HepG2 (cell line): Measurements from ENCODE around the gene TADA2A. TPM values are rescaled to one million over a fixed set of nuclear protein-coding genes. Genes with fewer than 3 reads are reported as not detected.

Experiments used
- ATM ChIP-seq: fragments of 450-650 bp; IDR thresholded peaks from 2 replicates; pipeline ENCODE4 v1.7.1; 2017; ENCODE audit warnings: mild to moderate bottlenecking, borderline replicate concordance
- ETV5 ChIP-seq: IDR thresholded peaks from 2 replicates; pipeline ENCODE4 v1.6.1; 2018; ENCODE audit warnings: missing biosample characterization, missing genetic modification reagents, inconsistent platforms, borderline replicate concordance
- EZH2 ChIP-seq: conservative IDR thresholded peaks from 2 replicates; pipeline ENCODE4 v1.6.1; 2012; ENCODE audit warnings: mild to moderate bottlenecking, low read depth, low read length, moderate library complexity
- FOXA1 ChIP-seq, 2 experiments: fragments of 450-650 bp in 1 of 2; sonication (generic) in 1 of 2; formaldehyde crosslinking in 1 of 2; IDR thresholded peaks; 2 replicates each; pipeline versions ENCODE4 v1.4.0 to v1.6.1; 2016 to 2020; ENCODE audit warnings: missing genetic modification reagents in 1 of 2
- FOXM1 ChIP-seq: sonication (generic); formaldehyde crosslinking; IDR thresholded peaks from 2 replicates; pipeline ENCODE4 v1.5.0; 2020; ENCODE audit warnings: missing genetic modification reagents
- HCFC1 ChIP-seq: fragments of 150-350 bp; IDR thresholded peaks from 2 replicates; pipeline ENCODE4 v1.6.1; 2014; ENCODE audit warnings: low read depth, low read length
- HNF1A ChIP-seq, 2 experiments: sonication (generic) in 1 of 2; formaldehyde crosslinking in 1 of 2; IDR thresholded peaks; 2 replicates each; pipeline versions ENCODE4 v1.4.0 to v1.6.1; 2016 to 2020; ENCODE audit warnings: borderline replicate concordance in 1 of 2, low read depth in 1 of 2, mild to moderate bottlenecking in 1 of 2, missing genetic modification reagents in 1 of 2
- HNF4G ChIP-seq, 2 experiments: sonication (generic) in 1 of 2; formaldehyde crosslinking in 1 of 2; IDR thresholded peaks; 2 replicates each; pipeline versions ENCODE4 v1.4.0 to v1.6.1; 2011 to 2020; ENCODE audit warnings: borderline replicate concordance in 2 of 2, low read depth in 2 of 2, mild to moderate bottlenecking in 2 of 2, low read length in 1 of 2, missing genetic modification reagents in 1 of 2, moderate library complexity in 1 of 2
- MAX ChIP-seq: IDR thresholded peaks from 2 replicates; pipeline ENCODE4 v1.6.1; 2012; ENCODE audit warnings: inconsistent platforms
- PREB ChIP-seq: sonication (generic); formaldehyde crosslinking; IDR thresholded peaks from 2 replicates; pipeline ENCODE4 v1.4.0; 2020; ENCODE audit warnings: missing genetic modification reagents
- RBAK ChIP-seq: sonication (generic); formaldehyde crosslinking; IDR thresholded peaks from 2 replicates; pipeline ENCODE4 v1.5.1; 2020; ENCODE audit warnings: mild to moderate bottlenecking, missing genetic modification reagents
- TCF12 ChIP-seq, 2 experiments: fragments of 450-650 bp in 1 of 2; sonication (generic) in 1 of 2; formaldehyde crosslinking in 1 of 2; IDR thresholded peaks; 2 replicates each; pipeline versions ENCODE4 v1.6.1 to v1.8.0; 2017 to 2022; ENCODE audit warnings: antibody characterized with exemption in 1 of 2, mild to moderate bottlenecking in 1 of 2, missing genetic modification reagents in 1 of 2, moderate library complexity in 1 of 2
- TFDP2 ChIP-seq: sonication (generic); formaldehyde crosslinking; IDR thresholded peaks from 2 replicates; pipeline ENCODE4 v1.4.0; 2020; ENCODE audit warnings: missing genetic modification reagents
- ZNF33A ChIP-seq: sonication (generic); formaldehyde crosslinking; IDR thresholded peaks from 2 replicates; pipeline ENCODE4 v1.5.1; 2020; ENCODE audit warnings: missing genetic modification reagents, mild to moderate bottlenecking, moderate library complexity, borderline replicate concordance
- ZNF567 ChIP-seq: sonication (generic); formaldehyde crosslinking; IDR thresholded peaks from 2 replicates; pipeline ENCODE4 v1.8.1; 2023; ENCODE audit warnings: mild to moderate bottlenecking, missing genetic modification reagents, borderline replicate concordance
- ZNF580 ChIP-seq: IDR thresholded peaks from 2 replicates; pipeline ENCODE4 v1.6.1; 2016; ENCODE audit warnings: low read depth, borderline replicate concordance
- ZNF674 ChIP-seq: sonication (generic); formaldehyde crosslinking; IDR thresholded peaks from 2 replicates; pipeline ENCODE4 v1.5.0; 2020; ENCODE audit warnings: low read depth, mild to moderate bottlenecking, missing genetic modification reagents
- ZNF737 ChIP-seq: sonication (generic); formaldehyde crosslinking; IDR thresholded peaks from 2 replicates; pipeline ENCODE4 v1.5.0; 2020; ENCODE audit warnings: missing genetic modification reagents, mild to moderate bottlenecking, borderline replicate concordance
- ZNF83 ChIP-seq: sonication (generic); formaldehyde crosslinking; IDR thresholded peaks from 2 replicates; pipeline ENCODE4 v1.4.0; 2020; ENCODE audit warnings: missing genetic modification reagents, mild to moderate bottlenecking, borderline replicate concordance
- ZSCAN12 ChIP-seq: sonication (generic); formaldehyde crosslinking; IDR thresholded peaks from 2 replicates; pipeline ENCODE4 v1.9.0; 2021; ENCODE audit warnings: mild to moderate bottlenecking, missing genetic modification reagents
- ZSCAN22 ChIP-seq: sonication (generic); formaldehyde crosslinking; IDR thresholded peaks from 2 replicates; pipeline ENCODE4 v1.4.0; 2020; ENCODE audit warnings: mild to moderate bottlenecking, missing genetic modification reagents
- polyA plus RNA-seq, 8 experiments: library from polyadenylated mRNA; depleted of rRNA in 3 of 8; stranded (reverse) in 7 of 8; unstranded in 1 of 8; fragments of >200 nt; fragmentation: Illumina TruSeq in 4 of 8; extraction: Trizol in 4 of 8; gene quantifications; 2 replicates each; pipeline versions ENCODE4 v1.2.1 to v1.2.3, GENCODE V29; 2011 to 2016; ENCODE audit warnings: low read depth in 4 of 8, missing spikeins in 1 of 8, mixed read lengths in 1 of 8; ENCODE audit not compliant: insufficient read depth in 1 of 8
- total RNA-seq, 5 experiments: library from RNA; depleted of rRNA; stranded (reverse); fragments of >200 nt; fragmentation: Illumina TruSeq; extraction: Trizol; gene quantifications; 2 replicates each; pipeline ENCODE4 v1.2.3, GENCODE V29; 2016; ENCODE audit warnings: low read depth in 1 of 5

Gene TADA2A
- total and polyA plus RNA-seq, 2 of the 13 experiments (the other 11 are each of a cell fraction or from before 2014, with no cell fraction given), result 8.0 to 14.0 TPM

- TF ChIP-seq EZH2 (no peak), HNF4G (IDR thresholded peaks at IDR 0.05; ENCODE audit: borderline replicate concordance, low read depth, low read length) (no peak), HNF4G (CRISPR knock-in tag; IDR thresholded peaks at IDR 0.05; ENCODE audit: borderline replicate concordance, low read depth) (peak; percentile 42; the same call in 1 of the 2 replicates), ZNF674 (CRISPR knock-in tag) (no peak), ETV5 (0 out of 2 replicates have a peak, but pooled peaks have one; percentile 7), ZNF580 (CRISPR knock-in tag) (0 out of 2 replicates have a peak, but pooled peaks have one; percentile 11), PREB (CRISPR knock-in tag) (no peak), HNF1A (IDR thresholded peaks at IDR 0.05; ENCODE audit: low read depth) (no peak), HNF1A (CRISPR knock-in tag; IDR thresholded peaks at IDR 0.05; ENCODE audit: borderline replicate concordance) (0 out of 2 replicates have a peak, but pooled peaks have one; percentile 12), ZSCAN12 (CRISPR knock-in tag) (no peak), ZNF567 (0 out of 2 replicates have a peak, but pooled peaks have one; percentile 62), ZSCAN22 (CRISPR knock-in tag) (0 out of 2 replicates have a peak, but pooled peaks have one; percentile 37), HCFC1 (no peak), ZNF33A (CRISPR knock-in tag) (no peak), ZNF737 (CRISPR knock-in tag) (no peak), RBAK (no peak), FOXA1 (IDR thresholded peaks at IDR 0.05) (no peak), FOXA1 (CRISPR knock-in tag; IDR thresholded peaks at IDR 0.05) (no peak), ATM (no peak), TCF12 (IDR thresholded peaks at IDR 0.05) (no peak), TCF12 (CRISPR knock-in tag; IDR thresholded peaks at IDR 0.05) (no peak), MAX (peak; percentile 73), ZNF83 (CRISPR knock-in tag) (no peak), TFDP2 (CRISPR knock-in tag) (no peak; the same call in 1 of the 2 replicates), FOXM1 (CRISPR knock-in tag) (no peak)
These were observed 82.0 kb downstream of the TADA2A start (continued) for GRCh38 chr17:37488607-37489196.
